GM23248 (cell line): Measurements from ENCODE around the gene EVA1B. TPM values are rescaled to one million over a fixed set of nuclear protein-coding genes. Genes with fewer than 3 reads are reported as not detected.

Source experiments
- DNase-seq: peaks from one replicate; pipeline ENCODE4 v3.0.0-alpha.2; 2015
- H2AFZ ChIP-seq: fragments of 200-600 bp; sonication (generic); 2 replicates; pipeline ENCODE4 v1.6.1; 2016; ENCODE audit warnings: antibody characterized with exemption
- H3F3A ChIP-seq: fragments of 200-600 bp; sonication (generic); 2 replicates; pipeline ENCODE4 v1.6.1; 2016; ENCODE audit warnings: mild to moderate bottlenecking, antibody characterized with exemption, mixed run types; ENCODE audit not compliant: insufficient read depth
- H3K27ac ChIP-seq: fragments of 200-600 bp; sonication (generic); 2 replicates; pipeline ENCODE4 v1.5.1; 2016; ENCODE audit warnings: mild to moderate bottlenecking
- H3K27me3 ChIP-seq: fragments of 200-600 bp; sonication (generic); replicated peaks from 2 replicates; pipeline ENCODE4 v1.6.1; 2016; ENCODE audit warnings: mild to moderate bottlenecking; ENCODE audit not compliant: insufficient read depth
- H3K36me3 ChIP-seq: fragments of 200-600 bp; sonication (generic); 2 replicates; pipeline ENCODE4 v1.6.1; 2016; ENCODE audit warnings: low read depth, mild to moderate bottlenecking
- H3K4me1 ChIP-seq: fragments of 200-600 bp; sonication (generic); 2 replicates; pipeline ENCODE4 v1.6.1; 2016; ENCODE audit warnings: mild to moderate bottlenecking; ENCODE audit not compliant: insufficient read depth
- H3K4me2 ChIP-seq: fragments of 200-600 bp; sonication (generic); one replicate; pipeline ENCODE4 v1.6.1; 2016; ENCODE audit warnings: mild to moderate bottlenecking; ENCODE audit not compliant: unreplicated experiment
- H3K4me3 ChIP-seq: fragments of 200-600 bp; sonication (generic); 2 replicates; pipeline ENCODE4 v1.5.1; 2016; ENCODE audit warnings: mild to moderate bottlenecking
- H3K79me2 ChIP-seq: fragments of 200-600 bp; sonication (generic); 2 replicates; pipeline ENCODE4 v1.6.1; 2016; ENCODE audit warnings: mild to moderate bottlenecking; ENCODE audit not compliant: insufficient read depth
- H3K9ac ChIP-seq: fragments of 200-600 bp; sonication (generic); 2 replicates; pipeline ENCODE4 v1.6.1; 2016; ENCODE audit warnings: mild to moderate bottlenecking
- H3K9me2 ChIP-seq: fragments of 200-600 bp; sonication (generic); 2 replicates; pipeline ENCODE4 v1.6.1; 2016; ENCODE audit warnings: mixed run types, mild to moderate bottlenecking, moderate library complexity; ENCODE audit not compliant: insufficient read depth
- H3K9me3 ChIP-seq: fragments of 200-600 bp; sonication (generic); one replicate; pipeline ENCODE4 v1.6.1; 2017; ENCODE audit warnings: low read depth
- H4K20me1 ChIP-seq: fragments of 200-600 bp; sonication (generic); 2 replicates; pipeline ENCODE4 v1.6.0; 2016; ENCODE audit not compliant: insufficient read depth
- EZH2 ChIP-seq: fragments of 200-600 bp; sonication (generic); IDR thresholded peaks from 2 replicates; pipeline ENCODE4 v1.6.1; 2018; ENCODE audit warnings: antibody characterized with exemption, mild to moderate bottlenecking; ENCODE audit not compliant: insufficient read depth, poor library complexity, severe bottlenecking
- EZH2phosphoT487 ChIP-seq: fragments of 200-600 bp; sonication (generic); IDR thresholded peaks from 2 replicates; pipeline ENCODE4 v1.6.1; 2018; ENCODE audit warnings: antibody characterized with exemption, moderate library complexity, mild to moderate bottlenecking, low read depth; ENCODE audit not compliant: insufficient read depth
- WGBS, 2 experiments: methylation state at CpG; one replicate each; pipeline ENCODE4 v1.1.6; 2015 to 2017; ENCODE audit warnings: low lambda C conversion rate in 2 of 2, low coverage in 1 of 2; ENCODE audit errors: missing lambda C conversion rate in 2 of 2; 5-methylcytosine and 5-hydroxymethylcytosine counted together
- in situ Hi-C: fragments of 300-500 bp; cut with MboI; formaldehyde crosslinking; loops from 2 replicates; pipeline ENCODE4 v1.15.0; 2020
- polyA plus RNA-seq: library from polyadenylated mRNA; unstranded; fragments of >200 nt; fragmentation: Nextera tagmentation; extraction: Ambion mirVana; gene quantifications from 2 replicates; pipeline ENCODE4 v1.2.1, GENCODE V29; 2016
- total RNA-seq: library from RNA; depleted of rRNA; stranded (reverse); fragments of >200 nt; shearing (Covaris generic); gene quantifications from 2 replicates; pipeline ENCODE4 v1.2.3, GENCODE V29; 2014

The EVA1B gene
- total and polyA plus RNA-seq, 2 experiments from 2014 or later, result 95.0 to 328 TPM

DNA sequence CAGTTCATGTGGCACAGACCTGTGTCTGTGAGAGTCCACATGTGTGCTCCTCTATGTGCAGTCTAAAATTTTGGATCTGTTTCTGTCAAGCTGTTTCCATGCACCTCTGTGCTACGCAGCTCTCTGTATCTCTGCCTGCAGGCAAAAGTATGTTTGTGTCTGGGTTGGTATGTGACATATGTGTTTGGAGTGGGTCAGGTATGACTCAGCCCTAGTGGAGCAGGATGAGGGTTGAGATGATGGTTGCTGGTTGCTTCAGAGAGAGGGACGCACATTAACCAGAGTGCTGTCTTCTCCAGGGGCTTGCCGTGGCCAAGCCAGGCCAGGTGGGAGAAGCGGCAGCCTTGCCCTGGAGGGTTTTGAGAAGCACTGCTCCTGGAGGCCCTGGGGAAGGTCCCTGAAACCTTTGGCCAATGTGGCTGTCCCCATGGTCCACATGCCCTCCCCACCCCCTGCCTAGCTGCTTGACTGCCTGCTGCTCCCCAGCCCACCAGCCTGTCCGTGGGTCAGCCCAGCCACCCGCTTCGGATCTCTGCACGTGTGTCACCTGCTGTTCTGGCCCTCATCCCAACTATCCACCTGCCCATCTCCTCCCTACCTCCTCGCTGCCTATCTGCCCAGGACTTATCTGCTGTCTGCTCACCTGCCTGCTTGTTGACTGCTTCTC lies 4.1 kb upstream of the EVA1B start:
- Histone ChIP-seq H3K27ac (no peak overlapping the region), H3K36me3 (no peaks in the 10 kb centered on the region), H3K9me3 (no peaks in the 10 kb centered on the region), H3K27me3 (no peaks in the 10 kb centered on the region), H3K9ac (no peak overlapping the region), H3F3A (no peaks in the 10 kb centered on the region), H4K20me1 (no peaks in the 10 kb centered on the region), H3K4me1 (peaks cover 3% of the 10 kb centered on the region; the same call in 1 of the 2 replicates), H3K4me2 (no peak overlapping the region), H3K9me2 (no peaks in the 10 kb centered on the region), H3K4me3 (no peak overlapping the region), H3K79me2 (peaks cover 7% of the 10 kb centered on the region; the same call in 1 of the 2 replicates), H2AFZ (no peak overlapping the region)
- in situ Hi-C loops, result no loop called here
- TF ChIP-seq EZH2phosphoT487 (no peak), EZH2 (no peak)
- WGBS, 2 experiments, result 83 to 86% methylated on average over 9 of the region's 9 CpGs
- peak; percentile 74 for DNase-seq

DNA sequence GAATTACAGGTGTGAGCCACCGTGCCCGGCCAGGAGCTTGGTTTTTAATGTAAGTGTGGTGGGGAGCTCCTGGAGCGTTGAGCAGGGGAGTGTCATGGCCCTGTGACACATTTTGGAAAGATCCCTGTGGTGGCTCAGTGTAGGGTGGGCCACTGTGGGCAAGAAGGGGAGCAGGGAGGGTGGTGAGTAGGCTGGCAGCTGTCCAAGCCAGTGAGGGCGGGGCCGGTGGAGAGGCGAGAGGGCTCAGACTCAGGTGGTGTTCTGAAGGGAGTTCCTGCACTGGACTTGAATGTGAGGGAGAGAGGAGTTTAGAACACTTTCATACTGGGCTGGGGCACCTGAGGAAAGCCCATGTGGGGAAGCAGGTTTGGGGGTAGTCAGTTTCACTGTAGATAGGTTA lies 3.1 kb upstream of the EVA1B start:
- peak; percentile 37 for DNase-seq
- H3K4me2 ChIP-seq, result no peak overlapping the region
- H3K9me2 ChIP-seq, result no peaks in the 10 kb centered on the region
- H3F3A ChIP-seq, result no peaks in the 10 kb centered on the region
- H3K4me1 ChIP-seq, result peaks cover 9% of the 10 kb centered on the region
- H3K79me2 ChIP-seq, result peaks cover 17% of the 10 kb centered on the region
- no peaks in the 10 kb centered on the region for H3K27me3 ChIP-seq
- H2AFZ ChIP-seq, result no peak overlapping the region
- no peaks in the 10 kb centered on the region for H3K9me3 ChIP-seq
- H3K4me3 ChIP-seq, result no peak overlapping the region
- no peak overlapping the region for H3K9ac ChIP-seq
- no peaks in the 10 kb centered on the region for H3K36me3 ChIP-seq
- 60% methylated on average over 6 of the region's 6 CpGs for WGBS, 2 experiments
- in situ Hi-C loops, result no loop called here
- H4K20me1 ChIP-seq, result no peaks in the 10 kb centered on the region
- H3K27ac ChIP-seq, result no peak overlapping the region
- TF ChIP-seq EZH2 (no peak), EZH2phosphoT487 (no peak)

DNA sequence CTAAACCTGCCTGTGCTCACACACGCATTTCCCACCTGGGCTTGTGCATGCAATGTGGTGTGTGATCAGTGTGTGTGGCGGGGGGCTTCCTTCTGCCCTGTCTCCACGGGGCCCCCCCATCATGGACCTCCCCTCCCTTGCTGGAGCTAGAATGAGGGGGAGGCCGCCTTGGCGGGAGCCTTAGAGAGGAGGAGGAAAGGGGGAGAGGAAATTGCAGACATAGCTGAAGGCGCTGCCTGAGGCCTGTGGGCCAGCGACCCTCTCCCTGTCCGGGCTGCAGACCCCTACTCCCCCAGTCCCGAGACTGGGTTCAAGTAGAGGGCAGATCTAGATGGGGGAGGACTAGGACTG lies 883 bp upstream of the EVA1B start:
- TF ChIP-seq EZH2 (no peak), EZH2phosphoT487 (no peak)
- H2AFZ ChIP-seq, result no peak overlapping the region
- H3K36me3 ChIP-seq, result no peaks in the 10 kb centered on the region
- in situ Hi-C loops, result no loop called here
- H3K4me3 ChIP-seq, result no peak overlapping the region
- no peak overlapping the region for H3K4me2 ChIP-seq
- H3K9ac ChIP-seq, result no peak overlapping the region
- H3K79me2 ChIP-seq, result peaks cover 18% of the 10 kb centered on the region
- no peaks in the 10 kb centered on the region for H3F3A ChIP-seq
- WGBS, 2 experiments, result 62 to 64% methylated on average over 8 to 9 of the region's 9 CpGs
- no peaks in the 10 kb centered on the region for H3K9me2 ChIP-seq
- no peak overlapping the region for H3K27ac ChIP-seq
- H3K4me1 ChIP-seq, result peaks cover 14% of the 10 kb centered on the region
- H3K9me3 ChIP-seq, result no peaks in the 10 kb centered on the region
- H4K20me1 ChIP-seq, result no peaks in the 10 kb centered on the region
- H3K27me3 ChIP-seq, result no peaks in the 10 kb centered on the region
- no peak for DNase-seq

DNA sequence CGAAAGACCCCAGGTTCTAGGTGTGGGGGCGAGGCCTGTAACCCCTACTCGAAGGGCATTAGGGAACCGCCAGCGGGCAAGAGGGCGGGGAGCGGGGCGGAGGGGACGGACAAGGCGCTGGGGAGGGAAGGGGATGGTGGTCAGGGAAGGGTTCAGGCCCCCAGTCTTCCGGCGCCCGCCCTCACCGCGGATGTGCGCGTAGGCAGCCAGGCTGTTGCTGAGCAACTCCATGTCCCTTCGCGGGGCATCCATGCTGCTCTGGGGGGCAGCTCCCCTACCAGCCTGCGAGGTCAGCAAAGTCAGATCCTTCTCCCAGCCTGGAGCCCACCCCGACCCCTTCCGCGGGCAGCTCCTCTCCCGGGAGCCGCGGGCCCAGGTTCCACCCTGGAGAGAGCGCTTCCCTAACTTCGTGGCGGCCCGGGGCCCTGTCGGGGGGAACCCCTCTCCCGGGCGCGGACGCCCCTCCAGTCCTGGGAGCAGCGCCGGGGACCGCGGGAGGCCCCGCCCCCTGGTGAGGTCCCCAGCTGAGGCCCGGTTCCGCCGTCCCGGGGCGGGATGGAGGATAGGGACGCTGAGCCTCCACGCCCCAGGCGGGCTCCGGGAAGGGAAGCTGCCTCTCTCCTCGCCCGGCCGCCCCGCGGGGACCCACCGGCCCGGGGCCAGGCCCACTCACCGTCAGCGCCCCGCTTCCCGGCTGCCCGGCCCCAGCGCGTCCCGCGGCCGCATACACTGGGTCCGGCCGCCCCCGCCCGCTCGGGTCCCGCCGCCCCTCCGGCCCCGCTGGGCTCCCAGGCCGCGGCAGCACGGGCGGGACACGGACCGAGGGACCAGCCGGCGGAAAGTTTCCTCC lies 434 bp downstream of the EVA1B start:
- Histone ChIP-seq H3K9me2 (no peaks in the 10 kb centered on the region), H3K4me1 (peaks cover 14% of the 10 kb centered on the region), H3K27ac (peak overlapping the region; percentile 89), H3K4me3 (peak overlapping the region; percentile 87), H3K9me3 (no peaks in the 10 kb centered on the region), H3K79me2 (peaks cover 18% of the 10 kb centered on the region), H2AFZ (peak overlapping the region; percentile 61; the same call in 1 of the 2 replicates), H4K20me1 (no peaks in the 10 kb centered on the region), H3K27me3 (no peaks in the 10 kb centered on the region), H3K9ac (peak overlapping the region; percentile 96), H3K36me3 (no peaks in the 10 kb centered on the region), H3K4me2 (peak overlapping the region; percentile 88), H3F3A (no peaks in the 10 kb centered on the region)
- in situ Hi-C loops, result no loop called here
- TF ChIP-seq EZH2 (no peak), EZH2phosphoT487 (no peak)
- DNase-seq, result peak; percentile 79
- 1 to 2% methylated on average over 38 to 71 of the region's 83 CpGs for WGBS, 2 experiments
